Spleen (tissue), 13 donors: ENCODE measurements around the gene VSTM4. TPM values are rescaled to one million over a fixed set of nuclear protein-coding genes. Genes with fewer than 3 reads are reported as not detected.

Experiments used
- DNase-seq: peaks from one replicate; pipeline ENCODE4 v3.0.0-alpha.2; 2020
- H3K27ac ChIP-seq, 8 donors: fragments of 200-600 bp; sonication (generic) in 7 of 8; 1 replicate in 4 of 8; 2 replicates in 4 of 8; pipeline versions ENCODE4 v1.5.0 to v1.8.0; 2016 to 2021; ENCODE audit warnings: inconsistent platforms in 4 of 8, mild to moderate bottlenecking in 4 of 8, moderate library complexity in 1 of 8
- H3K27me3 ChIP-seq, 7 donors: fragments of 200-600 bp; sonication (generic) in 6 of 7; replicated peaks in 1 of 7; 1 replicate in 4 of 7; 2 replicates in 3 of 7; pipeline versions ENCODE4 v1.5.0 to v1.8.0; 2016 to 2021; ENCODE audit warnings: inconsistent platforms in 3 of 7, mild to moderate bottlenecking in 1 of 7
- H3K36me3 ChIP-seq, 6 donors: fragments of 200-600 bp; sonication (generic) in 5 of 6; 1 replicate in 4 of 6; 2 replicates in 2 of 6; pipeline versions ENCODE4 v1.5.0 to v1.8.0; 2016 to 2021; ENCODE audit warnings: inconsistent platforms in 2 of 6
- H3K4me1 ChIP-seq, 6 donors: fragments of 200-600 bp; sonication (generic) in 5 of 6; 1 replicate in 3 of 6; 2 replicates in 3 of 6; pipeline versions ENCODE4 v1.5.0 to v1.8.0; 2016 to 2021; ENCODE audit warnings: inconsistent platforms in 3 of 6
- H3K4me3 ChIP-seq, 8 donors: fragments of 200-600 bp; sonication (generic) in 7 of 8; 1 replicate in 4 of 8; 2 replicates in 4 of 8; pipeline versions ENCODE4 v1.5.0 to v1.8.0; 2016 to 2021; ENCODE audit warnings: inconsistent platforms in 4 of 8, mild to moderate bottlenecking in 4 of 8, moderate library complexity in 2 of 8
- H3K9me3 ChIP-seq, 8 donors: fragments of 200-600 bp; sonication (generic) in 7 of 8; 1 replicate in 4 of 8; 2 replicates in 4 of 8; pipeline versions ENCODE4 v1.5.0 to v1.8.0; 2016 to 2021; ENCODE audit warnings: inconsistent platforms in 4 of 8
- CTCF ChIP-seq, 11 experiments: fragments of 200-600 bp in 7 of 11; fragments of 450-650 bp in 4 of 11; sonication (generic) in 4 of 11; IDR thresholded peaks in 8 of 11; conservative IDR thresholded peaks in 3 of 11; 1 replicate in 7 of 11; 2 replicates in 4 of 11; pipeline versions ENCODE4 v1.4.0 to v1.8.0; 2016 to 2021; ENCODE audit warnings: antibody characterized with exemption in 11 of 11, inconsistent platforms in 4 of 11, mild to moderate bottlenecking in 1 of 11
- POLR2A ChIP-seq, 3 donors: fragments of 450-650 bp; IDR thresholded peaks; one replicate each; pipeline ENCODE4 v1.5.1; 2017; ENCODE audit warnings: antibody characterized with exemption in 3 of 3, mild to moderate bottlenecking in 1 of 3
- POLR2AphosphoS5 ChIP-seq, 3 donors: sonication (generic); formaldehyde crosslinking; IDR thresholded peaks; one replicate each; pipeline ENCODE4 v1.5.1; 2017; ENCODE audit warnings: antibody characterized with exemption in 3 of 3
- WGBS, 5 donors: extraction: QIAGEN DNeasy Blood & Tissue Kit in 3 of 5; methylation state at CpG; one replicate each; pipeline versions ENCODE4 v1.1.5 to v1.1.7; 2013 to 2018; 5-methylcytosine and 5-hydroxymethylcytosine counted together
- intact Hi-C: fragments of 100-400 bp; cut with DNase I; formaldehyde crosslinking; loops from one replicate; pipeline ENCODE4 v1.15.0; 2023; ENCODE audit warnings: low total_unique reads
- long read RNA-seq, 2 donors: transcript quantifications; one replicate each; lab custom pipeline, GENCODE V29; 2026
- polyA plus RNA-seq, 3 donors: library from polyadenylated mRNA; stranded (reverse); fragments of 200-250 nt; gene quantifications; one replicate each; pipeline ENCODE4 v1.2.1, GENCODE V29; 2013
- total RNA-seq, 7 donors: library from RNA; depleted of rRNA in 3 of 7; stranded (reverse); fragments of >200 nt in 3 of 7; fragmentation: NEBNext Ultra II Directional in 4 of 7; extraction: Animal tissue kit (Norgen Biotek cat#: 25700) in 4 of 7; gene quantifications; one replicate each; pipeline versions ENCODE4 v1.1.0 to v1.2.1, GENCODE V29; 2016 to 2021
- donor health status: healthy with polysubstance abuse.
- donor health status: DM: no; HTN: no; CAD: no; lungs with moderate emphysema.
- donor health status: DM: no; HTN: no; CAD: no.
- donor health status: Bipolar disorder and iron deficiency.
- donor health status: healthy.
- donor health status: DM: no; HTN: no; CAD: no.
- donor health status: DM: yes; HTN: yes; CAD: no.

Gene VSTM4, protein sequence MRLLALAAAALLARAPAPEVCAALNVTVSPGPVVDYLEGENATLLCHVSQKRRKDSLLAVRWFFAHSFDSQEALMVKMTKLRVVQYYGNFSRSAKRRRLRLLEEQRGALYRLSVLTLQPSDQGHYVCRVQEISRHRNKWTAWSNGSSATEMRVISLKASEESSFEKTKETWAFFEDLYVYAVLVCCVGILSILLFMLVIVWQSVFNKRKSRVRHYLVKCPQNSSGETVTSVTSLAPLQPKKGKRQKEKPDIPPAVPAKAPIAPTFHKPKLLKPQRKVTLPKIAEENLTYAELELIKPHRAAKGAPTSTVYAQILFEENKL
- total RNA-seq: 1 to 10 TPM; 2.2 to 6.8 (median 4.1) TPM
- polyA plus RNA-seq: 1 to 10 TPM in 1 of 3 donors, under 1 TPM in 2; 0.57 to 1.6 (median 0.80) TPM
- long read RNA-seq, donor 1, full-length matches to known transcripts: 1 of 1 reads
- long read RNA-seq, donor 1, partial matches to known transcripts: 0 of 1 reads
- long read RNA-seq, donor 1, other reads (novel, unspliced or antisense): 0 of 1 reads
- long read RNA-seq, donor 2: 0 reads

- Histone ChIP-seq H3K36me3 (no peaks in the 10 kb centered on the region), H3K4me3 (peak within 1 kb of the TSS in 7 of 8 donors; percentile 22 to 67 (median 37)), H3K9me3 (no peaks in the 10 kb centered on the region), H3K27ac (peak within 1 kb of the TSS in 6 of 8 donors; percentile 32 to 71 (median 62)), H3K4me1 (peaks cover 0 to 11% (median 5%) of the 10 kb centered on the region in 6 donors), H3K27me3 (peaks cover 0 to 53% (median 14%) of the 10 kb centered on the region in 7 donors)
- WGBS, 5 donors: 4 to 24% (median 4%) methylated on average over 2 to 95 of the region's 95 CpGs
- TF ChIP-seq CTCF (IDR thresholded peaks at IDR 0.05 in 8 of 11, conservative IDR thresholded peaks at IDR 0.05 in 3 of 11): peak in 1 of 11 experiments; percentile 9
- peak in 1 of 3 donors; percentile 25 for TF ChIP-seq POLR2AphosphoS5 (IDR thresholded peaks at IDR 0.05)
- TF ChIP-seq POLR2A (IDR thresholded peaks at IDR 0.05): no peak
- intact Hi-C loops: no loop called here
- no peak for DNase-seq
Observed at GRCh38 chr10:49115015-49115795, at the start of gene VSTM4. TSS of gene VSTM4 (minus strand) at chr10:49115522. CDS start at chr10:49115485, 37 bp downstream.

DNA sequence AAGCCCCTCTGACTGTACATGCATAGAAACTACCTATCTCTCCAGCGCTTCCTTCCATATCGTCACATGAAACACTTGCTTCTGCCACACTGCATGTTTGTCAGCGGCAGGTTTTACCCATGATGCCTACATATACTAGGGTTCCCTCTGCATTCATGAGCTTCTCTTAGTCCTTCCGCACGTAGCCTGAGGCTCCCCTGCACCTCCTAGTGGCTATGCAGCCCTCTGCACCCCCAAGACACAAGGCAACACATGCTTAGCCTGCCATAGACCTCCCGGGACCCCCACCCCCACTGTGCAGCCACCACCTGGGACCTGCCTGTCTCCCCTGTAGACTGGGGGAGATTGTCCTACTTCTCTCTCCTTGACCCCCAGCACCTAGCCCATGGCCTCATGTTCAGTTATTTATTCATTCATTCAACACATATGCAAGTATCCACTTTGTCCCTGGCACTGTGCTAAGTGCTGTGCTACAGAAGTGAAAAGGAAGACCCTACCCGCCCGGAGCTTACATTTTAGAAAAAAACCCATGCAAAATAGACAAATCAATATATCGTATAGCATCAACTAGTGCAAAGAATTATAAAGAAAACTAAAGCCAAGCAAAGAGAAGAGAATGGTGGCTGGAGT lies 49.4 kb upstream of the VSTM4 start:
- Histone ChIP-seq H3K4me3 (no peak overlapping the region), H3K27me3 (no peaks in the 10 kb centered on the region), H3K9me3 (no peaks in the 10 kb centered on the region), H3K36me3 (peaks cover 0 to 69% (median 2%) of the 10 kb centered on the region in 6 donors), H3K4me1 (peaks cover 0 to 14% (median 2%) of the 10 kb centered on the region in 6 donors), H3K27ac (no peak overlapping the region)
- peak; percentile 80 for DNase-seq
- TF ChIP-seq CTCF (IDR thresholded peaks at IDR 0.05 in 8 of 11, conservative IDR thresholded peaks at IDR 0.05 in 3 of 11) (peak; percentile 16 to 76 (median 67)), POLR2AphosphoS5 (IDR thresholded peaks at IDR 0.05) (no peak)
- intact Hi-C loops: loop anchor here (5.0 kb wide), 1 partner anchor 182 kb away; no protein-coding TSS in a partner anchor
- 43 to 55% (median 48%) methylated on average over 9 of the region's 9 CpGs for WGBS, 5 donors

- WGBS, 5 donors: 94 to 99% (median 97%) methylated on average over 4 of the region's 4 CpGs
- no peak overlapping the region for H3K27ac ChIP-seq
- H3K9me3 ChIP-seq: no peaks in the 10 kb centered on the region
- DNase-seq: no peak
- no peaks in the 10 kb centered on the region for H3K27me3 ChIP-seq
- no peak for TF ChIP-seq CTCF (IDR thresholded peaks at IDR 0.05 in 8 of 11, conservative IDR thresholded peaks at IDR 0.05 in 3 of 11)
- no peak for TF ChIP-seq POLR2A (IDR thresholded peaks at IDR 0.05)
- no peak for TF ChIP-seq POLR2AphosphoS5 (IDR thresholded peaks at IDR 0.05)
- no peak overlapping the region for H3K4me3 ChIP-seq
- peaks cover 0 to 9% (median 0%) of the 10 kb centered on the region in 6 donors for H3K4me1 ChIP-seq
- intact Hi-C loops: loop anchor here (5.0 kb wide), 1 partner anchor 181 kb away; no protein-coding TSS in a partner anchor
- H3K36me3 ChIP-seq: peaks cover 0 to 72% (median 2%) of the 10 kb centered on the region in 6 donors
Observed at GRCh38 chr10:49163741-49164140, 48.4 kb upstream of the VSTM4 start.
